GM11168 (cell line): ENCODE data around the gene CBX1.
"Not testable (repeated sequence)": the region's sequence is repeated elsewhere in the genome, so short reads cannot be mapped to it uniquely, and the experiment has no call there.

ENCODE experiments used
- in situ Hi-C: fragments of 300-500 bp; cut with MboI; formaldehyde crosslinking; loops from one replicate; pipeline ENCODE4 v1.12.0; 2022; ENCODE audit warnings: low sequenced_read_pairs; ENCODE audit not compliant: unreplicated experiment

Gene CBX1

GRCh38 chr17:48081858-48082257 is 19.4 kb downstream of the CBX1 start:
- in situ Hi-C loops = loop anchor here (10.0 kb wide), 1 partner anchor 53 kb away; no protein-coding TSS in a partner anchor

GRCh38 chr17:48077152-48077551 is 24.1 kb downstream of the CBX1 start:
- in situ Hi-C loops = not testable (repeated sequence)

- in situ Hi-C loops = no loop called here
Observed at GRCh38 chr17:48074322-48075081, 26.8 kb downstream of the CBX1 start.

GRCh38 chr17:48073566-48074094 is 27.6 kb downstream of the CBX1 start:
- in situ Hi-C loops = not testable (repeated sequence)

GRCh38 chr17:48072811-48073210 is 28.5 kb downstream of the CBX1 start:
- in situ Hi-C loops = not testable (repeated sequence)

GRCh38 chr17:48071654-48072053 is 29.6 kb downstream of the CBX1 start:
- in situ Hi-C loops = no loop called here

GRCh38 chr17:48070195-48070594 is 31.1 kb downstream of the CBX1 start:
- in situ Hi-C loops = no loop called here

- in situ Hi-C loops = loop anchor here (5.0 kb wide), 1 partner anchor 36 kb away; no protein-coding TSS in a partner anchor
Observed at GRCh38 chr17:48068491-48068961, 32.8 kb downstream of the CBX1 start.

- in situ Hi-C loops = loop anchor here (5.0 kb wide), 1 partner anchor 36 kb away; no protein-coding TSS in a partner anchor
Observed at GRCh38 chr17:48067808-48068207, 33.5 kb downstream of the CBX1 start.

GRCh38 chr17:48067245-48067644 is 34.0 kb downstream of the CBX1 start:
- in situ Hi-C loops = loop anchor here (5.0 kb wide), 1 partner anchor 35 kb away; no protein-coding TSS in a partner anchor

GRCh38 chr17:48066656-48067055 is 34.6 kb downstream of the CBX1 start:
- in situ Hi-C loops = loop anchor here (5.0 kb wide), 1 partner anchor 34 kb away; no protein-coding TSS in a partner anchor

GRCh38 chr17:48066192-48066591 is 35.1 kb downstream of the CBX1 start:
- in situ Hi-C loops = loop anchor here (5.0 kb wide), 1 partner anchor 34 kb away; no protein-coding TSS in a partner anchor

GRCh38 chr17:48064638-48065037 is 36.6 kb downstream of the CBX1 start:
- in situ Hi-C loops = loop anchor here (5.0 kb wide), 1 partner anchor 32 kb away; no protein-coding TSS in a partner anchor

GRCh38 chr17:48062273-48062672 is 39.0 kb downstream of the CBX1 start:
- in situ Hi-C loops = no loop called here

GRCh38 chr17:48060249-48060648 is 41.0 kb downstream of the CBX1 start:
- in situ Hi-C loops = no loop called here

GRCh38 chr17:48059125-48059668 is 42.1 kb downstream of the CBX1 start:
- in situ Hi-C loops = no loop called here

- in situ Hi-C loops = no loop called here
Observed at GRCh38 chr17:48058393-48059124, 42.7 kb downstream of the CBX1 start.

GRCh38 chr17:48057626-48058025 is 43.7 kb downstream of the CBX1 start:
- in situ Hi-C loops = no loop called here

GRCh38 chr17:48056879-48057278 is 44.4 kb downstream of the CBX1 start:
- in situ Hi-C loops = no loop called here

GRCh38 chr17:48056246-48056745 is 45.0 kb downstream of the CBX1 start:
- in situ Hi-C loops = no loop called here
